IMR-90 (cell line): ENCODE measurements around the gene COL5A1. TPM values are rescaled to one million over a fixed set of nuclear protein-coding genes. Genes with fewer than 3 reads are reported as not detected.

Experiments
- ATAC-seq: fragments of 200-7000 bp; cut with Tn5 transposase; 2 replicates; pipeline ENCODE4 v1.9.1; 2020; ENCODE audit warnings: low read depth, mild to moderate bottlenecking, moderate library complexity
- BruUV-seq: library from RNA; stranded (reverse); fragments of 400-500 nt; replicated peaks from 2 replicates; lab custom pipeline; 2021; lab: Mats Ljungman, UMichigan
- CTCF ChIA-PET: fragments of 300-600 bp; formaldehyde crosslinking; extraction: SDS; loops from one replicate; lab custom pipeline; 2021; ENCODE audit warnings: antibody characterized with exemption; lab: Yijun Ruan, JAX
- POLR2A ChIA-PET: fragments of 300-600 bp; sonication (Branson Sonifier 250); formaldehyde crosslinking; loops from one replicate; lab custom pipeline; 2022; ENCODE audit warnings: antibody characterized with exemption; ENCODE audit not compliant: unreplicated experiment; lab: Charles Lee
- DNase-seq: peaks from one replicate; pipeline ENCODE4 v3.0.0; 2013
- H2AFZ ChIP-seq: replicated peaks from 2 replicates; pipeline ENCODE3; 2013; ENCODE audit warnings: low read length, mild to moderate bottlenecking; ENCODE audit not compliant: poor library complexity
- H2AK5ac ChIP-seq: 2 replicates; pipeline ENCODE4 v1.6.1; 2013; ENCODE audit warnings: low read depth, low read length, inconsistent platforms
- H2AK9ac ChIP-seq: replicated peaks from 2 replicates; pipeline ENCODE3; 2013; ENCODE audit warnings: mild to moderate bottlenecking, low read depth, low read length, moderate library complexity; ENCODE audit not compliant: poor library complexity
- H2BK120ac ChIP-seq: 2 replicates; pipeline ENCODE4 v1.6.1; 2013; ENCODE audit warnings: low read depth, low read length, inconsistent platforms
- H2BK15ac ChIP-seq: 3 replicates; pipeline ENCODE4 v1.6.1; 2013; ENCODE audit warnings: low read depth, low read length, inconsistent platforms
- H2BK20ac ChIP-seq: 2 replicates; pipeline ENCODE4 v1.6.1; 2013; ENCODE audit warnings: low read depth, mild to moderate bottlenecking, inconsistent platforms, low read length, moderate library complexity
- H2BK5ac ChIP-seq: 2 replicates; pipeline ENCODE4 v1.6.1; 2013; ENCODE audit warnings: mild to moderate bottlenecking, low read depth, low read length, inconsistent platforms; ENCODE audit not compliant: poor library complexity, severe bottlenecking
- H3K14ac ChIP-seq: replicated peaks from 2 replicates; pipeline ENCODE4 v1.6.1; 2013; ENCODE audit warnings: low read depth, low read length, inconsistent platforms
- H3K18ac ChIP-seq: 2 replicates; pipeline ENCODE4 v1.6.1; 2013; ENCODE audit warnings: low read depth, low read length, control low read depth
- H3K23ac ChIP-seq: 2 replicates; pipeline ENCODE4 v1.6.1; 2013; ENCODE audit warnings: low read depth, low read length, inconsistent platforms
- H3K27ac ChIP-seq: 2 replicates; pipeline ENCODE4 v1.5.1; 2013; ENCODE audit warnings: mild to moderate bottlenecking, control low read depth, low read length; ENCODE audit not compliant: insufficient read depth
- H3K27me3 ChIP-seq: 2 replicates; pipeline ENCODE4 v1.6.1; 2013; ENCODE audit warnings: low read length; ENCODE audit not compliant: control insufficient read depth, insufficient read depth
- H3K36me3 ChIP-seq: 2 replicates; pipeline ENCODE4 v1.6.1; 2013; ENCODE audit warnings: low read length, mixed read lengths; ENCODE audit not compliant: control insufficient read depth, insufficient read depth
- H3K4ac ChIP-seq: 2 replicates; pipeline ENCODE4 v1.6.1; 2013; ENCODE audit warnings: low read depth, low read length, inconsistent platforms
- H3K4me1 ChIP-seq: 2 replicates; pipeline ENCODE4 v1.6.1; 2013; ENCODE audit warnings: low read length, mixed read lengths; ENCODE audit not compliant: control insufficient read depth, insufficient read depth
- H3K4me2 ChIP-seq: 2 replicates; pipeline ENCODE4 v1.6.1; 2013; ENCODE audit warnings: low read depth, mild to moderate bottlenecking, control low read depth, low read length, moderate library complexity
- H3K4me3 ChIP-seq: 2 replicates; pipeline ENCODE4 v1.5.1; 2013; ENCODE audit warnings: low read depth, mild to moderate bottlenecking, control low read depth, low read length, moderate library complexity; ENCODE audit not compliant: insufficient read depth
- H3K56ac ChIP-seq: 2 replicates; pipeline ENCODE4 v1.6.1; 2013; ENCODE audit warnings: low read length, inconsistent platforms; ENCODE audit not compliant: insufficient read depth; ENCODE audit errors: extremely low read depth
- H3K79me1 ChIP-seq, 2 experiments: 2 replicates each; pipeline ENCODE4 v1.6.1; 2013; ENCODE audit warnings: low read length in 2 of 2, inconsistent platforms in 1 of 2, low read depth in 1 of 2
- H3K9ac ChIP-seq: 2 replicates; pipeline ENCODE4 v1.6.1; 2013; ENCODE audit warnings: low read depth, low read length, control low read depth
- H3K9me1 ChIP-seq: 2 replicates; pipeline ENCODE4 v1.6.1; 2013; ENCODE audit warnings: low read length, inconsistent platforms; ENCODE audit not compliant: insufficient read depth
- H3K9me3 ChIP-seq: 2 replicates; pipeline ENCODE4 v1.6.1; 2013; ENCODE audit warnings: low read length; ENCODE audit not compliant: control insufficient read depth, insufficient read depth
- H4K20me1 ChIP-seq: 2 replicates; pipeline ENCODE4 v1.6.1; 2013; ENCODE audit warnings: low read length, inconsistent platforms; ENCODE audit not compliant: insufficient read depth
- H4K5ac ChIP-seq: 2 replicates; pipeline ENCODE4 v1.6.1; 2013; ENCODE audit warnings: mild to moderate bottlenecking, low read depth, low read length, control low read depth
- H4K8ac ChIP-seq, 2 experiments: 2 replicates each; pipeline ENCODE4 v1.6.1; 2013; ENCODE audit warnings: low read depth in 2 of 2, low read length in 2 of 2, control low read depth in 1 of 2, inconsistent platforms in 1 of 2
- H4K91ac ChIP-seq: 2 replicates; pipeline ENCODE4 v1.6.1; 2013; ENCODE audit warnings: low read depth, low read length, inconsistent platforms; ENCODE audit not compliant: insufficient read depth
- BHLHE40 ChIP-seq: fragments of 150-350 bp; IDR thresholded peaks from 2 replicates; pipeline ENCODE4 v1.6.1; 2016; ENCODE audit warnings: mild to moderate bottlenecking, low read depth, low read length
- CEBPB ChIP-seq: IDR thresholded peaks from 2 replicates; pipeline ENCODE4 v1.6.1; 2012; ENCODE audit warnings: low read depth, low read length, improper control_type of control experiment
- CHD1 ChIP-seq: IDR thresholded peaks from 2 replicates; pipeline ENCODE4 v1.6.1; 2012; ENCODE audit warnings: low read depth, low read length, improper control_type of control experiment
- CTCF ChIP-seq: conservative IDR thresholded peaks from 2 replicates; pipeline ENCODE4 v1.5.1; 2012; ENCODE audit warnings: mild to moderate bottlenecking, low read depth, low read length, improper control_type of control experiment
- ELK1 ChIP-seq: fragments of 150-350 bp; IDR thresholded peaks from 2 replicates; pipeline ENCODE4 v1.6.1; 2016; ENCODE audit warnings: low read depth, mild to moderate bottlenecking, low read length, moderate library complexity, borderline replicate concordance
- FOS ChIP-seq: fragments of 150-350 bp; IDR thresholded peaks from 2 replicates; pipeline ENCODE4 v1.6.1; 2016; ENCODE audit warnings: low read depth, low read length
- MAFK ChIP-seq: IDR thresholded peaks from 2 replicates; pipeline ENCODE4 v1.6.1; 2012; ENCODE audit warnings: low read depth, low read length, improper control_type of control experiment
- MAZ ChIP-seq: IDR thresholded peaks from 2 replicates; pipeline ENCODE4 v1.6.1; 2012; ENCODE audit warnings: low read depth, mild to moderate bottlenecking, low read length, improper control_type of control experiment, moderate library complexity, borderline replicate concordance
- MXI1 ChIP-seq: IDR thresholded peaks from 2 replicates; pipeline ENCODE4 v1.6.1; 2012; ENCODE audit warnings: low read depth, mild to moderate bottlenecking, low read length, moderate library complexity, borderline replicate concordance
- NFE2L2 ChIP-seq: fragments of 150-350 bp; IDR thresholded peaks from 2 replicates; pipeline ENCODE4 v1.6.1; 2016; ENCODE audit warnings: low read depth, mild to moderate bottlenecking, low read length
- POLR2A ChIP-seq: IDR thresholded peaks from 2 replicates; pipeline ENCODE4 v1.6.1; 2012; ENCODE audit warnings: mild to moderate bottlenecking, low read depth, low read length
- RAD21 ChIP-seq: IDR thresholded peaks from 2 replicates; pipeline ENCODE4 v1.6.1; 2012; ENCODE audit warnings: low read length, improper control_type of control experiment
- RCOR1 ChIP-seq: IDR thresholded peaks from 2 replicates; pipeline ENCODE4 v1.6.1; 2012; ENCODE audit warnings: mild to moderate bottlenecking, low read length, improper control_type of control experiment; ENCODE audit not compliant: insufficient replicate concordance
- RFX5 ChIP-seq: IDR thresholded peaks from 2 replicates; pipeline ENCODE4 v1.8.0; 2012; ENCODE audit warnings: low read depth, mild to moderate bottlenecking, low read length, moderate library complexity
- SMC3 ChIP-seq: fragments of 150-350 bp; IDR thresholded peaks from 2 replicates; pipeline ENCODE4 v1.6.1; 2016; ENCODE audit warnings: low read depth, mild to moderate bottlenecking, antibody characterized with exemption, low read length, moderate library complexity
- USF2 ChIP-seq: fragments of 150-350 bp; IDR thresholded peaks from 2 replicates; pipeline ENCODE4 v1.6.1; 2017; ENCODE audit warnings: mild to moderate bottlenecking, antibody characterized with exemption, low read length, low read depth
- WGBS, 2 experiments: methylation state at CpG; one replicate each; pipeline versions ENCODE4 v1.1.5 to v1.1.7; 2013; ENCODE audit warnings: missing lambda C conversion rate in 2 of 2; ENCODE audit not compliant: insufficient read length in 1 of 2; ENCODE audit errors: extremely low coverage in 2 of 2; 5-methylcytosine and 5-hydroxymethylcytosine counted together
- dilution Hi-C: fragments of 300-500 bp; cut with HindIII; formaldehyde crosslinking; loops from one replicate; pipeline ENCODE4 v1.14.3; 2018; ENCODE audit warnings: low sequenced_read_pairs; ENCODE audit not compliant: unreplicated experiment
- in situ Hi-C: fragments of 300-500 bp; cut with MboI; formaldehyde crosslinking; loops from 3 replicates; pipeline ENCODE4 v1.14.3; 2019; ENCODE audit warnings: low sequenced_read_pairs, inconsistent platforms, mixed read lengths
- intact Hi-C: fragments of 100-400 bp; cut with micrococcal nuclease; formaldehyde crosslinking; loops from 2 replicates; pipeline ENCODE4 v1.10.0; 2022
- polyA plus RNA-seq, 3 experiments: library from polyadenylated mRNA; depleted of rRNA; stranded (reverse); fragments of >200 nt; gene quantifications; 2 replicates each; pipeline ENCODE4 v1.2.3, GENCODE V29; 2012; ENCODE audit warnings: low replicate concordance in 1 of 3
- total RNA-seq: library from RNA; depleted of rRNA; stranded (reverse); fragments of >200 nt; gene quantifications from 2 replicates; pipeline ENCODE4 v1.2.3, GENCODE V29; 2012

Gene COL5A1
- total and polyA plus RNA-seq, 2 of the 4 experiments (the other 2 are of a cell fraction): 19.2 to 173 TPM

- no peak overlapping the region for H3K23ac ChIP-seq
- no peak overlapping the region for H4K8ac ChIP-seq
- H4K91ac ChIP-seq: no peak overlapping the region
- H2BK5ac ChIP-seq: no peak overlapping the region
- H2BK15ac ChIP-seq: no peak overlapping the region
- ChIA-PET CTCF (no interaction called here), POLR2A (no interaction called here)
- no peak overlapping the region for H2AK5ac ChIP-seq
- H4K20me1 ChIP-seq: peaks cover 94% of the 10 kb centered on the region
- no peak overlapping the region for H3K56ac ChIP-seq
- H3K9me3 ChIP-seq: no peaks in the 10 kb centered on the region
- ATAC-seq (no peak), DNase-seq (no peak)
- in situ Hi-C loops: no loop called here
- no peak overlapping the region for H2AFZ ChIP-seq
- H3K9me1 ChIP-seq: peaks cover 16% of the 10 kb centered on the region
- H3K14ac ChIP-seq: no peak overlapping the region
- H3K79me1 ChIP-seq: peaks cover 4 to 87% of the 10 kb centered on the region in 2 experiments; a peak in 3 of 4 replicates
- no peak overlapping the region for H2AK9ac ChIP-seq
- dilution Hi-C loops: no loop called here
- H2BK20ac ChIP-seq: no peak overlapping the region
- H3K27me3 ChIP-seq: no peaks in the 10 kb centered on the region
- no TSS peak for BruUV-seq
- H3K27ac ChIP-seq: no peak overlapping the region
- H3K4me3 ChIP-seq: no peak overlapping the region
- no peak overlapping the region for H3K4ac ChIP-seq
- H2BK120ac ChIP-seq: no peak overlapping the region
- no peak overlapping the region for H4K5ac ChIP-seq
- H3K36me3 ChIP-seq: peaks cover 70% of the 10 kb centered on the region
- H3K9ac ChIP-seq: no peak overlapping the region
- intact Hi-C loops: no loop called here
- H3K18ac ChIP-seq: no peak overlapping the region
- TF ChIP-seq ELK1: no peak
- TF ChIP-seq FOS: no peak
- TF ChIP-seq SMC3: no peak
- no peak for TF ChIP-seq MXI1
- no peak for TF ChIP-seq CEBPB
- no peak for TF ChIP-seq NFE2L2
- TF ChIP-seq MAFK: no peak
- no peak for TF ChIP-seq RAD21
- no peak for TF ChIP-seq POLR2A
- TF ChIP-seq USF2: no peak
- TF ChIP-seq BHLHE40: no peak
- TF ChIP-seq CTCF: no peak
- TF ChIP-seq RCOR1: no peak
- no peak for TF ChIP-seq CHD1
- TF ChIP-seq MAZ: no peak
- no peak for TF ChIP-seq RFX5
- H3K4me2 ChIP-seq: no peak overlapping the region
- 61% methylated on average over 10 of the region's 11 CpGs; no CpG with 5 or more reads in 1 of the 2 experiments for WGBS, 2 experiments
- peaks cover 24% of the 10 kb centered on the region for H3K4me1 ChIP-seq
These were observed 67.1 kb downstream of the COL5A1 start for GRCh38 chr9:134708672-134709038.
